Liver (tissue), 9 donors: ENCODE results near the gene SHC3. TPM values are rescaled to one million over a fixed set of nuclear protein-coding genes. Genes with fewer than 3 reads are reported as not detected.

ENCODE experiments used
- DNase-seq: peaks from one replicate; pipeline ENCODE4 v3.0.0-alpha.2; 2017; ENCODE audit warnings: low spot score
- H3K27ac ChIP-seq, 2 donors: one replicate each; pipeline ENCODE4 v1.7.0; 2013; ENCODE audit warnings: inconsistent platforms in 2 of 2, low read length in 2 of 2, control low read depth in 1 of 2, low read depth in 1 of 2, mild to moderate bottlenecking in 1 of 2
- H3K27me3 ChIP-seq, 4 donors: one replicate each; pipeline versions ENCODE4 v1.6.1 to v1.7.0; 2013; ENCODE audit warnings: low read length in 3 of 4, inconsistent platforms in 1 of 4, mild to moderate bottlenecking in 1 of 4, moderate library complexity in 1 of 4; ENCODE audit not compliant: control insufficient read depth in 4 of 4, insufficient read depth in 4 of 4
- H3K36me3 ChIP-seq, 4 donors: one replicate each; pipeline versions ENCODE4 v1.6.1 to v1.7.0; 2013; ENCODE audit warnings: low read length in 3 of 4, mild to moderate bottlenecking in 3 of 4, low read depth in 1 of 4, moderate library complexity in 1 of 4; ENCODE audit not compliant: control insufficient read depth in 4 of 4, insufficient read depth in 3 of 4
- H3K4me1 ChIP-seq, 4 donors: one replicate each; pipeline versions ENCODE4 v1.6.1 to v1.7.0; 2013; ENCODE audit warnings: low read length in 3 of 4, mild to moderate bottlenecking in 3 of 4, moderate library complexity in 1 of 4; ENCODE audit not compliant: control insufficient read depth in 4 of 4, insufficient read depth in 4 of 4
- H3K4me3 ChIP-seq, 3 donors: one replicate each; pipeline versions ENCODE4 v1.6.1 to v1.7.0; 2013; ENCODE audit warnings: low read length in 3 of 3, control low read depth in 1 of 3, low read depth in 1 of 3, mild to moderate bottlenecking in 1 of 3
- H3K9ac ChIP-seq, 2 donors: one replicate each; pipeline ENCODE4 v1.7.0; 2013; ENCODE audit warnings: low read length in 2 of 2, mild to moderate bottlenecking in 2 of 2, moderate library complexity in 2 of 2, control low read depth in 1 of 2, low read depth in 1 of 2
- H3K9me3 ChIP-seq, 4 donors: one replicate each; pipeline versions ENCODE4 v1.6.1 to v1.7.0; 2013; ENCODE audit warnings: low read length in 3 of 4; ENCODE audit not compliant: control insufficient read depth in 4 of 4
- EGR1 ChIP-seq, 2 donors: IDR thresholded peaks; 2 replicates each; pipeline ENCODE4 v1.6.1; 2016 to 2018; ENCODE audit warnings: antibody characterized with exemption in 2 of 2, low read depth in 2 of 2
- FOXA1 ChIP-seq: IDR thresholded peaks from 2 replicates; pipeline ENCODE4 v1.6.1; 2016; ENCODE audit warnings: antibody characterized with exemption
- FOXA2 ChIP-seq: IDR thresholded peaks from 2 replicates; pipeline ENCODE4 v1.6.1; 2016; ENCODE audit warnings: antibody characterized with exemption
- GABPA ChIP-seq, 2 donors: IDR thresholded peaks in 1 of 2; conservative IDR thresholded peaks in 1 of 2; 2 replicates each; pipeline ENCODE4 v1.6.1; 2016; ENCODE audit warnings: antibody characterized with exemption in 2 of 2, mild to moderate bottlenecking in 1 of 2, moderate library complexity in 1 of 2
- HNF4A ChIP-seq, 2 donors: conservative IDR thresholded peaks; 2 replicates each; pipeline ENCODE4 v1.6.1; 2016; ENCODE audit warnings: antibody characterized with exemption in 2 of 2, mild to moderate bottlenecking in 2 of 2
- HNF4G ChIP-seq: IDR thresholded peaks from 2 replicates; pipeline ENCODE4 v1.6.1; 2016; ENCODE audit warnings: antibody characterized with exemption
- JUND ChIP-seq, 2 donors: IDR thresholded peaks; 2 replicates each; pipeline ENCODE4 v1.6.1; 2016; ENCODE audit warnings: antibody characterized with exemption in 2 of 2
- NR2F2 ChIP-seq: IDR thresholded peaks from 2 replicates; pipeline ENCODE4 v1.6.1; 2016; ENCODE audit warnings: antibody characterized with exemption
- RAD21 ChIP-seq, 2 donors: IDR thresholded peaks; 2 replicates each; pipeline ENCODE4 v1.6.1; 2016; ENCODE audit warnings: antibody characterized with exemption in 2 of 2, mild to moderate bottlenecking in 2 of 2
- RXRA ChIP-seq, 2 donors: IDR thresholded peaks; 2 replicates each; pipeline ENCODE4 v1.6.1; 2017 to 2018; ENCODE audit warnings: antibody characterized with exemption in 2 of 2, mild to moderate bottlenecking in 1 of 2
- TAF1 ChIP-seq: conservative IDR thresholded peaks from 2 replicates; pipeline ENCODE4 v1.6.1; 2016; ENCODE audit warnings: antibody characterized with exemption, mild to moderate bottlenecking
- YY1 ChIP-seq: IDR thresholded peaks from 2 replicates; pipeline ENCODE4 v1.6.1; 2016; ENCODE audit warnings: antibody characterized with exemption, mild to moderate bottlenecking
- ZBTB33 ChIP-seq: IDR thresholded peaks from 2 replicates; pipeline ENCODE4 v1.6.1; 2016; ENCODE audit warnings: antibody characterized with exemption
- WGBS: extraction: QIAGEN DNeasy Blood & Tissue Kit; methylation state at CpG from one replicate; pipeline ENCODE4 v1.1.7; 2013; 5-methylcytosine and 5-hydroxymethylcytosine counted together
- polyA plus RNA-seq, 2 donors: library from polyadenylated mRNA; stranded (reverse) in 1 of 2; unstranded in 1 of 2; fragments of 200-250 nt in 1 of 2; fragments of >200 nt in 1 of 2; fragmentation: Nextera tagmentation in 1 of 2; extraction: Ambion mirVana in 1 of 2; gene quantifications; one replicate each; pipeline versions ENCODE4 v1.2.1 to v1.2.3, GENCODE V29; 2013 to 2015
- total RNA-seq, 2 donors: library from RNA; depleted of rRNA; stranded (reverse); fragments of >200 nt; gene quantifications; one replicate each; pipeline ENCODE4 v1.2.3, GENCODE V29; 2014
- TF ChIP-seq, protein P1 (sequence below): IDR thresholded peaks from 2 replicates; pipeline ENCODE4 v1.6.1; 2016; ENCODE audit warnings: antibody characterized with exemption, mild to moderate bottlenecking
- TF ChIP-seq, protein P2 (sequence below): IDR thresholded peaks from 2 replicates; pipeline ENCODE4 v1.6.1; 2016; ENCODE audit warnings: antibody characterized with exemption
- TF ChIP-seq, protein P3 (sequence below): IDR thresholded peaks from 2 replicates; pipeline ENCODE4 v1.6.1; 2016; ENCODE audit warnings: antibody characterized with exemption
- TF ChIP-seq, protein P4 (sequence below): fragments of 150-350 bp; IDR thresholded peaks from 2 replicates; pipeline ENCODE4 v1.5.1; 2017; ENCODE audit warnings: improper control_type of control experiment, low read depth, low read length; ENCODE audit not compliant: missing input control
- donor health status: healthy.
- donor health status: healthy.
- donor health status: healthy.
- donor health status: healthy.
- donor health status: healthy.

Gene SHC3
- total and polyA plus RNA-seq, 4 donors = 0.03 to 0.08 (median 0.04) TPM

DNA sequence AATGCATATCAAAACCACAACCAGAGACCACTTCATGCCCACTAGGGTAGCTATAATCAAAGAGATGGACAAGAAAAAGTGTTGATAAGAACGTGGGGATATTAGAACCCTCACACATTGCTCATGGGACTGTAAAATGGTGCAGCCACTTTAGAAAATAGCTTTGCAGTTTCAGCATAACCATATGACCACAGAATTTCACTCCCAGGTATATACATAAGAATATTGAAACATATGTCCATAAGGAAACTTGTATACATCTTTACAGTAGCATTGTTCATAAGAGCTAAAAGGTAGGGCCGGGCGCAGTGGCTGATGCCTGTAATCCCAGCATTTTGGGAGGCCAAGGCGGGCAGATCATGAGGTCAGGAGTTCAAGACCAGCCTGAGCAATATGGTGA lies 131.0 kb downstream of the SHC3 start:
- no peaks in the 10 kb centered on the region for H3K4me1 ChIP-seq
- H3K9ac ChIP-seq = no peak overlapping the region
- no peak for TF ChIP-seq HNF4G
- TF ChIP-seq, protein P1, sequence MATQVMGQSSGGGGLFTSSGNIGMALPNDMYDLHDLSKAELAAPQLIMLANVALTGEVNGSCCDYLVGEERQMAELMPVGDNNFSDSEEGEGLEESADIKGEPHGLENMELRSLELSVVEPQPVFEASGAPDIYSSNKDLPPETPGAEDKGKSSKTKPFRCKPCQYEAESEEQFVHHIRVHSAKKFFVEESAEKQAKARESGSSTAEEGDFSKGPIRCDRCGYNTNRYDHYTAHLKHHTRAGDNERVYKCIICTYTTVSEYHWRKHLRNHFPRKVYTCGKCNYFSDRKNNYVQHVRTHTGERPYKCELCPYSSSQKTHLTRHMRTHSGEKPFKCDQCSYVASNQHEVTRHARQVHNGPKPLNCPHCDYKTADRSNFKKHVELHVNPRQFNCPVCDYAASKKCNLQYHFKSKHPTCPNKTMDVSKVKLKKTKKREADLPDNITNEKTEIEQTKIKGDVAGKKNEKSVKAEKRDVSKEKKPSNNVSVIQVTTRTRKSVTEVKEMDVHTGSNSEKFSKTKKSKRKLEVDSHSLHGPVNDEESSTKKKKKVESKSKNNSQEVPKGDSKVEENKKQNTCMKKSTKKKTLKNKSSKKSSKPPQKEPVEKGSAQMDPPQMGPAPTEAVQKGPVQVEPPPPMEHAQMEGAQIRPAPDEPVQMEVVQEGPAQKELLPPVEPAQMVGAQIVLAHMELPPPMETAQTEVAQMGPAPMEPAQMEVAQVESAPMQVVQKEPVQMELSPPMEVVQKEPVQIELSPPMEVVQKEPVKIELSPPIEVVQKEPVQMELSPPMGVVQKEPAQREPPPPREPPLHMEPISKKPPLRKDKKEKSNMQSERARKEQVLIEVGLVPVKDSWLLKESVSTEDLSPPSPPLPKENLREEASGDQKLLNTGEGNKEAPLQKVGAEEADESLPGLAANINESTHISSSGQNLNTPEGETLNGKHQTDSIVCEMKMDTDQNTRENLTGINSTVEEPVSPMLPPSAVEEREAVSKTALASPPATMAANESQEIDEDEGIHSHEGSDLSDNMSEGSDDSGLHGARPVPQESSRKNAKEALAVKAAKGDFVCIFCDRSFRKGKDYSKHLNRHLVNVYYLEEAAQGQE = no peak
- DNase-seq = no peak
- no peak overlapping the region for H3K27ac ChIP-seq
- WGBS = 83% methylated on average over 4 of the region's 4 CpGs
- no peaks in the 10 kb centered on the region for H3K27me3 ChIP-seq
- H3K9me3 ChIP-seq = no peaks in the 10 kb centered on the region
- no peak overlapping the region for H3K4me3 ChIP-seq
- no peaks in the 10 kb centered on the region for H3K36me3 ChIP-seq

DNA sequence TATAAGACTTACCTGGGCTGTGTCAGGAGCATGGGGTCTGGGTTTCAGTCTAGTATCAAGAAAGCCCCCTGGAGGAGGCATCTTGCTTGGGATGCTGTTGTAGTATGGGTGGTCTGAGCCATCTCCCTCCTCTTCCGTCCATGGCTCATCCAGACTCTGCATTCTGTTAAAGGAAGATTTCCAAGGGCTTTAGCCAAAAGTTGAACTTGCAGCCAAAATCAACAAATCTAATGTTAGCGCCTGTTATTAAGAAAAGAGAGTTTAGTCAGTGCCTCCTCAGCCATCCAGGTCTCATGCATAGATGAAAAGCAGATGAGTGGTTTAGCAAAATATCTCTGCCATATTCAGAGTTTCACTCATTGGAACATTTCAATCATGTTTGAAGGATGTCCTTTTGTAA lies 131.8 kb downstream of the SHC3 start:
- TF ChIP-seq YY1 (no peak), JUND (IDR thresholded peaks at IDR 0.05) (no peak), HNF4A (conservative IDR thresholded peaks at IDR 0.05) (no peak), FOXA2 (no peak), GABPA (IDR thresholded peaks at IDR 0.05 in 1 of 2, conservative IDR thresholded peaks at IDR 0.05 in 1 of 2) (no peak), RXRA (IDR thresholded peaks at IDR 0.05) (no peak), RAD21 (IDR thresholded peaks at IDR 0.05) (no peak), HNF4G (no peak), TAF1 (no peak), ZBTB33 (no peak), FOXA1 (no peak), EGR1 (IDR thresholded peaks at IDR 0.05; ENCODE audit: low read depth in 2 of 2) (no peak), NR2F2 (no peak)
- TF ChIP-seq, protein P1 = no peak
- TF ChIP-seq, protein P2, sequence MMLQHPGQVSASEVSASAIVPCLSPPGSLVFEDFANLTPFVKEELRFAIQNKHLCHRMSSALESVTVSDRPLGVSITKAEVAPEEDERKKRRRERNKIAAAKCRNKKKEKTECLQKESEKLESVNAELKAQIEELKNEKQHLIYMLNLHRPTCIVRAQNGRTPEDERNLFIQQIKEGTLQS = no peak
- TF ChIP-seq, protein P3, sequence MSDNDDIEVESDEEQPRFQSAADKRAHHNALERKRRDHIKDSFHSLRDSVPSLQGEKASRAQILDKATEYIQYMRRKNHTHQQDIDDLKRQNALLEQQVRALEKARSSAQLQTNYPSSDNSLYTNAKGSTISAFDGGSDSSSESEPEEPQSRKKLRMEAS = no peak
- TF ChIP-seq, protein P4, sequence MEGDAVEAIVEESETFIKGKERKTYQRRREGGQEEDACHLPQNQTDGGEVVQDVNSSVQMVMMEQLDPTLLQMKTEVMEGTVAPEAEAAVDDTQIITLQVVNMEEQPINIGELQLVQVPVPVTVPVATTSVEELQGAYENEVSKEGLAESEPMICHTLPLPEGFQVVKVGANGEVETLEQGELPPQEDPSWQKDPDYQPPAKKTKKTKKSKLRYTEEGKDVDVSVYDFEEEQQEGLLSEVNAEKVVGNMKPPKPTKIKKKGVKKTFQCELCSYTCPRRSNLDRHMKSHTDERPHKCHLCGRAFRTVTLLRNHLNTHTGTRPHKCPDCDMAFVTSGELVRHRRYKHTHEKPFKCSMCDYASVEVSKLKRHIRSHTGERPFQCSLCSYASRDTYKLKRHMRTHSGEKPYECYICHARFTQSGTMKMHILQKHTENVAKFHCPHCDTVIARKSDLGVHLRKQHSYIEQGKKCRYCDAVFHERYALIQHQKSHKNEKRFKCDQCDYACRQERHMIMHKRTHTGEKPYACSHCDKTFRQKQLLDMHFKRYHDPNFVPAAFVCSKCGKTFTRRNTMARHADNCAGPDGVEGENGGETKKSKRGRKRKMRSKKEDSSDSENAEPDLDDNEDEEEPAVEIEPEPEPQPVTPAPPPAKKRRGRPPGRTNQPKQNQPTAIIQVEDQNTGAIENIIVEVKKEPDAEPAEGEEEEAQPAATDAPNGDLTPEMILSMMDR = no peak
- Histone ChIP-seq H3K4me3 (no peak overlapping the region), H3K27ac (no peak overlapping the region), H3K4me1 (no peaks in the 10 kb centered on the region), H3K9ac (no peak overlapping the region), H3K9me3 (no peaks in the 10 kb centered on the region), H3K27me3 (no peaks in the 10 kb centered on the region), H3K36me3 (no peaks in the 10 kb centered on the region)
- 91% methylated on average over 2 of the region's 2 CpGs for WGBS
- no peak for DNase-seq
